Mesendoderm (in vitro differentiated cells): Measurements from ENCODE around the gene FRMD4A.

Experiments
- DNase-seq: peaks from one replicate; pipeline ENCODE4 v3.0.0; 2013
- H2AK5ac ChIP-seq: 2 replicates; pipeline ENCODE4 v1.6.1; 2013; ENCODE audit warnings: low read length, inconsistent platforms
- H2BK120ac ChIP-seq: 2 replicates; pipeline ENCODE4 v1.6.1; 2013; ENCODE audit warnings: low read depth, mild to moderate bottlenecking, low read length, moderate library complexity, mixed read lengths
- H2BK15ac ChIP-seq: replicated peaks from 2 replicates; pipeline ENCODE4 v1.6.1; 2013; ENCODE audit warnings: low read depth, mild to moderate bottlenecking, moderate library complexity
- H2BK5ac ChIP-seq: 2 replicates; pipeline ENCODE4 v1.6.1; 2013; ENCODE audit warnings: low read length, inconsistent platforms
- H3K18ac ChIP-seq: 2 replicates; pipeline ENCODE4 v1.6.1; 2013; ENCODE audit warnings: mild to moderate bottlenecking, low read length, mixed read lengths
- H3K23ac ChIP-seq: one replicate; pipeline ENCODE4 v1.6.1; 2013; ENCODE audit warnings: low read length
- H3K27ac ChIP-seq: 2 replicates; pipeline ENCODE4 v1.5.1; 2013; ENCODE audit warnings: low read depth, mild to moderate bottlenecking, inconsistent platforms, low read length, moderate library complexity
- H3K27me3 ChIP-seq: 2 replicates; pipeline ENCODE4 v1.6.1; 2013; ENCODE audit warnings: low read length, control low read depth, mild to moderate bottlenecking, inconsistent platforms; ENCODE audit not compliant: insufficient read depth, poor library complexity
- H3K36me3 ChIP-seq: 2 replicates; pipeline ENCODE4 v1.6.1; 2013; ENCODE audit warnings: low read length, inconsistent platforms; ENCODE audit not compliant: control insufficient read depth, insufficient read depth
- H3K4ac ChIP-seq: one replicate; pipeline ENCODE4 v1.6.1; 2013; ENCODE audit warnings: low read depth, mild to moderate bottlenecking, low read length, moderate library complexity
- H3K4me1 ChIP-seq: 2 replicates; pipeline ENCODE4 v1.6.1; 2013; ENCODE audit warnings: low read depth, low read length, inconsistent platforms; ENCODE audit not compliant: control insufficient read depth
- H3K4me2 ChIP-seq: 2 replicates; pipeline ENCODE4 v1.6.1; 2013; ENCODE audit warnings: low read length
- H3K4me3 ChIP-seq: 2 replicates; pipeline ENCODE4 v1.5.1; 2013; ENCODE audit warnings: mild to moderate bottlenecking, low read length
- H3K56ac ChIP-seq: one replicate; pipeline ENCODE4 v1.6.1; 2013; ENCODE audit warnings: low read length
- H3K79me1 ChIP-seq: 2 replicates; pipeline ENCODE4 v1.6.1; 2013; ENCODE audit warnings: low read length, inconsistent platforms
- H3K79me2 ChIP-seq: 2 replicates; pipeline ENCODE4 v1.6.1; 2013; ENCODE audit warnings: mild to moderate bottlenecking, low read length; ENCODE audit not compliant: control insufficient read depth, insufficient read depth
- H3K9ac ChIP-seq: 2 replicates; pipeline ENCODE4 v1.6.1; 2013; ENCODE audit warnings: low read length, inconsistent platforms
- H4K5ac ChIP-seq: one replicate; pipeline ENCODE4 v1.6.1; 2013; ENCODE audit warnings: low read length
- H4K8ac ChIP-seq: one replicate; pipeline ENCODE4 v1.6.1; 2013; ENCODE audit warnings: low read depth, mild to moderate bottlenecking, control low read depth, low read length, moderate library complexity
- WGBS: extraction: QIAGEN DNeasy Blood & Tissue Kit; methylation state at CpG from one replicate; pipeline ENCODE4 v1.1.7; 2013; ENCODE audit warnings: low lambda C conversion rate, missing lambda C conversion rate; ENCODE audit not compliant: insufficient coverage; ENCODE audit errors: extremely low coverage; 5-methylcytosine and 5-hydroxymethylcytosine counted together

Gene FRMD4A

GRCh38 chr10:13678101-13678843 lies 652.5 kb downstream of the FRMD4A start:
- WGBS: no CpG with 5 or more reads among the region's 13 CpGs

GRCh38 chr10:13674645-13675588 lies 655.8 kb downstream of the FRMD4A start:
- peak; percentile 70 for DNase-seq
- Histone ChIP-seq H4K8ac (no peak overlapping the region), H3K36me3 (peaks cover 2% of the 10 kb centered on the region)

More at GRCh38 chr10:13678101-13678843, 652.5 kb downstream of the FRMD4A start:
- H3K27ac ChIP-seq: no peak overlapping the region
- H2BK120ac ChIP-seq: no peak overlapping the region
- H3K79me2 ChIP-seq: no peaks in the 10 kb centered on the region
- H3K4me2 ChIP-seq: no peak overlapping the region
- H3K4me1 ChIP-seq: peaks cover 3% of the 10 kb centered on the region
- H3K18ac ChIP-seq: no peak overlapping the region
- no peak overlapping the region for H3K56ac ChIP-seq
- no peak overlapping the region for H2AK5ac ChIP-seq
- H3K27me3 ChIP-seq: no peaks in the 10 kb centered on the region
- H3K9ac ChIP-seq: no peak overlapping the region
- no peaks in the 10 kb centered on the region for H3K79me1 ChIP-seq
- H2BK15ac ChIP-seq: no peak overlapping the region
- H3K36me3 ChIP-seq: no peaks in the 10 kb centered on the region
- H3K4ac ChIP-seq: no peak overlapping the region
- H3K23ac ChIP-seq: no peak overlapping the region
- H3K4me3 ChIP-seq: no peak overlapping the region
- H4K8ac ChIP-seq: no peak overlapping the region
- no peak for DNase-seq
- no peak overlapping the region for H2BK5ac ChIP-seq
- H4K5ac ChIP-seq: no peak overlapping the region

GRCh38 chr10:13673156-13673555 lies 657.6 kb downstream of the FRMD4A start:
- Histone ChIP-seq H3K79me1 (peaks cover 1% of the 10 kb centered on the region), H3K36me3 (peaks cover 5% of the 10 kb centered on the region), H2BK15ac (no peak overlapping the region), H2BK5ac (peak overlapping the region; percentile 77), H3K4me1 (peaks cover 6% of the 10 kb centered on the region), H3K79me2 (no peaks in the 10 kb centered on the region), H3K27me3 (no peaks in the 10 kb centered on the region), H3K4me2 (no peak overlapping the region), H3K4ac (no peak overlapping the region), H3K9ac (peak overlapping the region; percentile 9), H4K5ac (no peak overlapping the region), H2BK120ac (no peak overlapping the region), H3K4me3 (no peak overlapping the region), H4K8ac (no peak overlapping the region), H2AK5ac (no peak overlapping the region), H3K27ac (no peak overlapping the region), H3K23ac (no peak overlapping the region), H3K18ac (peak overlapping the region; percentile 15), H3K56ac (peak overlapping the region; percentile 82)
- peak; percentile 52 for DNase-seq
- no CpG with 5 or more reads among the region's 8 CpGs for WGBS

More at GRCh38 chr10:13674645-13675588, 655.8 kb downstream of the FRMD4A start:
- no peak overlapping the region for H3K18ac ChIP-seq
- peaks cover 1% of the 10 kb centered on the region for H3K79me1 ChIP-seq
- no peak overlapping the region for H3K56ac ChIP-seq
- H3K27me3 ChIP-seq: no peaks in the 10 kb centered on the region
- H4K5ac ChIP-seq: no peak overlapping the region
- no peak overlapping the region for H2AK5ac ChIP-seq
- no peak overlapping the region for H3K27ac ChIP-seq
- H3K4me1 ChIP-seq: peaks cover 6% of the 10 kb centered on the region
- no peaks in the 10 kb centered on the region for H3K79me2 ChIP-seq
- WGBS: no CpG with 5 or more reads among the region's 20 CpGs
- H3K9ac ChIP-seq: no peak overlapping the region
- H3K23ac ChIP-seq: no peak overlapping the region
- H2BK15ac ChIP-seq: no peak overlapping the region
- H2BK120ac ChIP-seq: no peak overlapping the region
- H3K4me2 ChIP-seq: no peak overlapping the region
- no peak overlapping the region for H2BK5ac ChIP-seq
- no peak overlapping the region for H3K4me3 ChIP-seq
- H3K4ac ChIP-seq: no peak overlapping the region

- Histone ChIP-seq H3K4ac (no peak overlapping the region), H3K36me3 (peaks cover 5% of the 10 kb centered on the region), H3K23ac (no peak overlapping the region), H3K4me3 (no peak overlapping the region), H3K27me3 (no peaks in the 10 kb centered on the region), H2BK5ac (no peak overlapping the region), H2AK5ac (no peak overlapping the region), H3K56ac (no peak overlapping the region), H3K79me1 (peaks cover 1% of the 10 kb centered on the region), H2BK15ac (no peak overlapping the region), H3K27ac (no peak overlapping the region), H3K9ac (no peak overlapping the region), H3K18ac (no peak overlapping the region), H4K5ac (no peak overlapping the region), H3K79me2 (no peaks in the 10 kb centered on the region), H3K4me2 (no peak overlapping the region), H4K8ac (no peak overlapping the region), H2BK120ac (no peak overlapping the region), H3K4me1 (peaks cover 6% of the 10 kb centered on the region)
- no CpG with 5 or more reads among the region's 7 CpGs for WGBS
- peak; percentile 71 for DNase-seq
These were observed 658.2 kb downstream of the FRMD4A start for GRCh38 chr10:13672548-13672947.

GRCh38 chr10:13671904-13672303 lies 658.8 kb downstream of the FRMD4A start:
- no peak overlapping the region for H3K4me3 ChIP-seq
- WGBS: no CpG with 5 or more reads among the region's 10 CpGs
- peaks cover 5% of the 10 kb centered on the region for H3K36me3 ChIP-seq

More at GRCh38 chr10:13671904-13672303, 658.8 kb downstream of the FRMD4A start:
- peak overlapping the region; percentile 82 for H3K23ac ChIP-seq
- no peak overlapping the region for H3K27ac ChIP-seq
- no peaks in the 10 kb centered on the region for H3K79me2 ChIP-seq
- H3K18ac ChIP-seq: no peak overlapping the region
- peaks cover 6% of the 10 kb centered on the region for H3K4me1 ChIP-seq
- no peaks in the 10 kb centered on the region for H3K27me3 ChIP-seq
- H3K79me1 ChIP-seq: peaks cover 1% of the 10 kb centered on the region
- no peak overlapping the region for H2BK15ac ChIP-seq
- no peak overlapping the region for H2BK5ac ChIP-seq
- H3K56ac ChIP-seq: peak overlapping the region; percentile 74
- no peak overlapping the region for H3K4me2 ChIP-seq
- no peak for DNase-seq
- H4K8ac ChIP-seq: no peak overlapping the region
- no peak overlapping the region for H4K5ac ChIP-seq
- H2BK120ac ChIP-seq: no peak overlapping the region
- no peak overlapping the region for H3K4ac ChIP-seq
- H3K9ac ChIP-seq: no peak overlapping the region
- H2AK5ac ChIP-seq: no peak overlapping the region
